ENCODE data around the gene RGS12. TPM values are rescaled to one million over a fixed set of nuclear protein-coding genes. Genes with fewer than 3 reads are reported as not detected.

The RGS12 gene
- total and polyA plus RNA-seq, 2 of the 8 experiments (the other 6 are each of a cell fraction or from before 2014, with no cell fraction given): 6.0 to 16.4 TPM

GRCh38 chr4:3317011-3317655 lies 24.3 kb downstream of the RGS12 start (continued):
- TF ChIP-seq CHD7 (IDR thresholded peaks at IDR 0.05; ENCODE audit: insufficient replicate concordance, low read length) (no peak), TEAD4 (IDR thresholded peaks at IDR 0.05; ENCODE audit: low read depth, low read length) (no peak), EP300 (IDR thresholded peaks at IDR 0.05; ENCODE audit: borderline replicate concordance in 1 of 2, low read depth in 2 of 2, low read length in 2 of 2) (no peak), NANOG (IDR thresholded peaks at IDR 0.05; ENCODE audit: insufficient read depth, low read depth, low read length, poor library complexity, severe bottlenecking) (no peak), EGR1 (IDR thresholded peaks at IDR 0.05; ENCODE audit: borderline replicate concordance, low read depth, low read length) (no peak)

All from H1 (cell line).